ENCODE measurements around the gene ALDOC. TPM values are rescaled to one million over a fixed set of nuclear protein-coding genes. Genes with fewer than 3 reads are reported as not detected.

The ALDOC gene
- total and polyA plus RNA-seq, 10 of the 15 experiments (the other 5 are each of a cell fraction or from before 2014, with no cell fraction given) = 16.0 to 268 (median 78.2) TPM

DNA sequence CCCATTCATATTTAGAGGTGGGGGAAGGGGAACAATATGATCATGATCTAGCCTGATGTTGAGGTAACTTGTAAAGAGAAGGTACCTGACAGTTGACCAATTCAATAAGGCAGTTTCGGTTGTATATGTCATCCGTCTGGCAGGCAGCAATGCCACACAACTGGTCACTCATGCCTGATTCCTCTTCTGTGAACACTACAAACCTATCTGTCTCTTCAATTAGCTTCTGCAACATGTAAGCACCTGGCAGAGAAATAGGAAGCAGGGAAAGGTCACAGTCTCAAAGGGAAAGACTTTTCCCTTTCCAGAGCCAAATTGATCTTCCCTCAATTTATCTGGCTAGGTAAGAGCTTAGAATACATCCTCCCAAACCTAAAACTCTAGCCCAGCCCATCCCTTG lies 47.5 kb upstream of the ALDOC start (continued):
- no peak for TF ChIP-seq HDAC6 (IDR thresholded peaks at IDR 0.05; ENCODE audit: unreplicated experiment)
- TF ChIP-seq SMAD5 (IDR thresholded peaks at IDR 0.05; ENCODE audit: low read depth) = no peak
- TF ChIP-seq ATF7 (IDR thresholded peaks at IDR 0.05; ENCODE audit: low read depth) = no peak

DNA sequence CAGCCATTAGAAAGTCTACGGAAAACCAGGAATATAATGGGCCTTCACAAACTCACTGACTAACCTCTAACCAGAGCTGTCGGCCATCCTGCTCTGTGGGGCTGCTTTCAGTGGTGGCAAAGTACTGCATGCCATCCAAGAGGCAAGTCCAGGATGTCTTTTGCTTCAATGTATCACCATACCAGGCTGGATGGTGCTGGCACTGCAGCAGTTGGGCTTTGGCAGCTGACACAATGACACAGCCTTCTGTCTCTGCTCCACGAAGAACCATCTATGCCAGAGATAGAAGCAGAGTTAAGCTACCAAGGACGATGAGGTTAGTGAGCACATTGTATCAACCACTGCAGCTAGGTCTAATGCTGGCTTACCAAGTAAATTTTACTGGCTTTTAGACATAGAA lies 47.0 kb upstream of the ALDOC start:
- Histone ChIP-seq H4K20me1 (ENCODE audit: control insufficient read depth, insufficient read depth) (no peaks in the 10 kb centered on the region), H3K9ac (ENCODE audit: control insufficient read depth, insufficient read depth, low read length) (no peak overlapping the region), H3K27ac (ENCODE audit: control insufficient read depth, insufficient read depth) (no peak overlapping the region), H3K4me3 (no peak overlapping the region), H3K27me3 (replicated peaks in 1 of 2; ENCODE audit: control insufficient read depth in 2 of 2, insufficient read depth in 2 of 2, low read length in 1 of 2) (no peaks in the 10 kb centered on the region), H3K9me3 (replicated peaks; ENCODE audit: control insufficient read depth, insufficient read depth, low read length) (no peaks in the 10 kb centered on the region), H2AFZ (ENCODE audit: control insufficient read depth, low read depth, low read length) (no peak overlapping the region), H3K79me2 (ENCODE audit: control insufficient read depth, insufficient read depth, low read length) (no peaks in the 10 kb centered on the region), H3K4me1 (ENCODE audit: control insufficient read depth, insufficient read depth, low read length) (no peaks in the 10 kb centered on the region), H3K36me3 (ENCODE audit: control insufficient read depth in 2 of 2, insufficient read depth in 2 of 2, low read length in 1 of 2) (peaks cover 32 to 51% of the 10 kb centered on the region in 2 experiments), H3K4me2 (ENCODE audit: control insufficient read depth, insufficient read depth) (no peak overlapping the region)
- POLR2A ChIA-PET = interaction anchor here (1.1 kb wide), 1 partner anchor 823 kb away, joined by 3 read pairs; no protein-coding TSS in a partner anchor
- WGBS (ENCODE audit: insufficient coverage, insufficient replicate concordance, low lambda C conversion rate, missing lambda C conversion rate) = 96% methylated on average over 4 of the region's 4 CpGs
- CTCF ChIA-PET = interaction anchor here (1.0 to 4.8 kb wide), 3 partner anchors 12 to 342 kb away, joined by 3 to 20 read pairs (median 6); no protein-coding TSS in a partner anchor
- SMC1A ChIA-PET (ENCODE audit: uncharacterized antibody, unreplicated experiment) = interaction anchor here (0.6 to 0.8 kb wide), 2 partner anchors 12 to 312 kb away, joined by 3 to 4 read pairs; no protein-coding TSS in a partner anchor
- no TSS peak for BruUV-seq (replicated peaks)
- in situ Hi-C loops (cut with MboI) = no loop called here
- DNase-seq (ENCODE audit: low read depth, low spot score) (no peak), FAIRE-seq (no peak), ATAC-seq (no peak)
- RAD21 ChIA-PET (ENCODE audit: unreplicated experiment) = no interaction called here
- intact Hi-C loops (cut with micrococcal nuclease; ENCODE audit: unreplicated experiment) = loop anchor here (5.0 kb wide), 1 partner anchor 51 kb away; the partner anchor contains the start of gene PIGS
- TF ChIP-seq, protein P1, sequence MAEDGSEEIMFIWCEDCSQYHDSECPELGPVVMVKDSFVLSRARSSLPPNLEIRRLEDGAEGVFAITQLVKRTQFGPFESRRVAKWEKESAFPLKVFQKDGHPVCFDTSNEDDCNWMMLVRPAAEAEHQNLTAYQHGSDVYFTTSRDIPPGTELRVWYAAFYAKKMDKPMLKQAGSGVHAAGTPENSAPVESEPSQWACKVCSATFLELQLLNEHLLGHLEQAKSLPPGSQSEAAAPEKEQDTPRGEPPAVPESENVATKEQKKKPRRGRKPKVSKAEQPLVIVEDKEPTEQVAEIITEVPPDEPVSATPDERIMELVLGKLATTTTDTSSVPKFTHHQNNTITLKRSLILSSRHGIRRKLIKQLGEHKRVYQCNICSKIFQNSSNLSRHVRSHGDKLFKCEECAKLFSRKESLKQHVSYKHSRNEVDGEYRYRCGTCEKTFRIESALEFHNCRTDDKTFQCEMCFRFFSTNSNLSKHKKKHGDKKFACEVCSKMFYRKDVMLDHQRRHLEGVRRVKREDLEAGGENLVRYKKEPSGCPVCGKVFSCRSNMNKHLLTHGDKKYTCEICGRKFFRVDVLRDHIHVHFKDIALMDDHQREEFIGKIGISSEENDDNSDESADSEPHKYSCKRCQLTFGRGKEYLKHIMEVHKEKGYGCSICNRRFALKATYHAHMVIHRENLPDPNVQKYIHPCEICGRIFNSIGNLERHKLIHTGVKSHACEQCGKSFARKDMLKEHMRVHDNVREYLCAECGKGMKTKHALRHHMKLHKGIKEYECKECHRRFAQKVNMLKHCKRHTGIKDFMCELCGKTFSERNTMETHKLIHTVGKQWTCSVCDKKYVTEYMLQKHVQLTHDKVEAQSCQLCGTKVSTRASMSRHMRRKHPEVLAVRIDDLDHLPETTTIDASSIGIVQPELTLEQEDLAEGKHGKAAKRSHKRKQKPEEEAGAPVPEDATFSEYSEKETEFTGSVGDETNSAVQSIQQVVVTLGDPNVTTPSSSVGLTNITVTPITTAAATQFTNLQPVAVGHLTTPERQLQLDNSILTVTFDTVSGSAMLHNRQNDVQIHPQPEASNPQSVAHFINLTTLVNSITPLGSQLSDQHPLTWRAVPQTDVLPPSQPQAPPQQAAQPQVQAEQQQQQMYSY (CRISPR knock-in tag; IDR thresholded peaks at IDR 0.05) = no peak
- TF ChIP-seq, protein P2, sequence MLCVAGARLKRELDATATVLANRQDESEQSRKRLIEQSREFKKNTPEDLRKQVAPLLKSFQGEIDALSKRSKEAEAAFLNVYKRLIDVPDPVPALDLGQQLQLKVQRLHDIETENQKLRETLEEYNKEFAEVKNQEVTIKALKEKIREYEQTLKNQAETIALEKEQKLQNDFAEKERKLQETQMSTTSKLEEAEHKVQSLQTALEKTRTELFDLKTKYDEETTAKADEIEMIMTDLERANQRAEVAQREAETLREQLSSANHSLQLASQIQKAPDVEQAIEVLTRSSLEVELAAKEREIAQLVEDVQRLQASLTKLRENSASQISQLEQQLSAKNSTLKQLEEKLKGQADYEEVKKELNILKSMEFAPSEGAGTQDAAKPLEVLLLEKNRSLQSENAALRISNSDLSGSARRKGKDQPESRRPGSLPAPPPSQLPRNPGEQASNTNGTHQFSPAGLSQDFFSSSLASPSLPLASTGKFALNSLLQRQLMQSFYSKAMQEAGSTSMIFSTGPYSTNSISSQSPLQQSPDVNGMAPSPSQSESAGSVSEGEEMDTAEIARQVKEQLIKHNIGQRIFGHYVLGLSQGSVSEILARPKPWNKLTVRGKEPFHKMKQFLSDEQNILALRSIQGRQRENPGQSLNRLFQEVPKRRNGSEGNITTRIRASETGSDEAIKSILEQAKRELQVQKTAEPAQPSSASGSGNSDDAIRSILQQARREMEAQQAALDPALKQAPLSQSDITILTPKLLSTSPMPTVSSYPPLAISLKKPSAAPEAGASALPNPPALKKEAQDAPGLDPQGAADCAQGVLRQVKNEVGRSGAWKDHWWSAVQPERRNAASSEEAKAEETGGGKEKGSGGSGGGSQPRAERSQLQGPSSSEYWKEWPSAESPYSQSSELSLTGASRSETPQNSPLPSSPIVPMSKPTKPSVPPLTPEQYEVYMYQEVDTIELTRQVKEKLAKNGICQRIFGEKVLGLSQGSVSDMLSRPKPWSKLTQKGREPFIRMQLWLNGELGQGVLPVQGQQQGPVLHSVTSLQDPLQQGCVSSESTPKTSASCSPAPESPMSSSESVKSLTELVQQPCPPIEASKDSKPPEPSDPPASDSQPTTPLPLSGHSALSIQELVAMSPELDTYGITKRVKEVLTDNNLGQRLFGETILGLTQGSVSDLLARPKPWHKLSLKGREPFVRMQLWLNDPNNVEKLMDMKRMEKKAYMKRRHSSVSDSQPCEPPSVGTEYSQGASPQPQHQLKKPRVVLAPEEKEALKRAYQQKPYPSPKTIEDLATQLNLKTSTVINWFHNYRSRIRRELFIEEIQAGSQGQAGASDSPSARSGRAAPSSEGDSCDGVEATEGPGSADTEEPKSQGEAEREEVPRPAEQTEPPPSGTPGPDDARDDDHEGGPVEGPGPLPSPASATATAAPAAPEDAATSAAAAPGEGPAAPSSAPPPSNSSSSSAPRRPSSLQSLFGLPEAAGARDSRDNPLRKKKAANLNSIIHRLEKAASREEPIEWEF (IDR thresholded peaks at IDR 0.05; ENCODE audit: insufficient replicate concordance, low read depth, low read length) = no peak
- no peak for TF ChIP-seq EED (IDR thresholded peaks at IDR 0.05; ENCODE audit: low read depth)
- TF ChIP-seq, protein P3, sequence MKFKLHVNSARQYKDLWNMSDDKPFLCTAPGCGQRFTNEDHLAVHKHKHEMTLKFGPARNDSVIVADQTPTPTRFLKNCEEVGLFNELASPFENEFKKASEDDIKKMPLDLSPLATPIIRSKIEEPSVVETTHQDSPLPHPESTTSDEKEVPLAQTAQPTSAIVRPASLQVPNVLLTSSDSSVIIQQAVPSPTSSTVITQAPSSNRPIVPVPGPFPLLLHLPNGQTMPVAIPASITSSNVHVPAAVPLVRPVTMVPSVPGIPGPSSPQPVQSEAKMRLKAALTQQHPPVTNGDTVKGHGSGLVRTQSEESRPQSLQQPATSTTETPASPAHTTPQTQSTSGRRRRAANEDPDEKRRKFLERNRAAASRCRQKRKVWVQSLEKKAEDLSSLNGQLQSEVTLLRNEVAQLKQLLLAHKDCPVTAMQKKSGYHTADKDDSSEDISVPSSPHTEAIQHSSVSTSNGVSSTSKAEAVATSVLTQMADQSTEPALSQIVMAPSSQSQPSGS (IDR thresholded peaks at IDR 0.05; ENCODE audit: low read length) = no peak
- TF ChIP-seq, protein P4, sequence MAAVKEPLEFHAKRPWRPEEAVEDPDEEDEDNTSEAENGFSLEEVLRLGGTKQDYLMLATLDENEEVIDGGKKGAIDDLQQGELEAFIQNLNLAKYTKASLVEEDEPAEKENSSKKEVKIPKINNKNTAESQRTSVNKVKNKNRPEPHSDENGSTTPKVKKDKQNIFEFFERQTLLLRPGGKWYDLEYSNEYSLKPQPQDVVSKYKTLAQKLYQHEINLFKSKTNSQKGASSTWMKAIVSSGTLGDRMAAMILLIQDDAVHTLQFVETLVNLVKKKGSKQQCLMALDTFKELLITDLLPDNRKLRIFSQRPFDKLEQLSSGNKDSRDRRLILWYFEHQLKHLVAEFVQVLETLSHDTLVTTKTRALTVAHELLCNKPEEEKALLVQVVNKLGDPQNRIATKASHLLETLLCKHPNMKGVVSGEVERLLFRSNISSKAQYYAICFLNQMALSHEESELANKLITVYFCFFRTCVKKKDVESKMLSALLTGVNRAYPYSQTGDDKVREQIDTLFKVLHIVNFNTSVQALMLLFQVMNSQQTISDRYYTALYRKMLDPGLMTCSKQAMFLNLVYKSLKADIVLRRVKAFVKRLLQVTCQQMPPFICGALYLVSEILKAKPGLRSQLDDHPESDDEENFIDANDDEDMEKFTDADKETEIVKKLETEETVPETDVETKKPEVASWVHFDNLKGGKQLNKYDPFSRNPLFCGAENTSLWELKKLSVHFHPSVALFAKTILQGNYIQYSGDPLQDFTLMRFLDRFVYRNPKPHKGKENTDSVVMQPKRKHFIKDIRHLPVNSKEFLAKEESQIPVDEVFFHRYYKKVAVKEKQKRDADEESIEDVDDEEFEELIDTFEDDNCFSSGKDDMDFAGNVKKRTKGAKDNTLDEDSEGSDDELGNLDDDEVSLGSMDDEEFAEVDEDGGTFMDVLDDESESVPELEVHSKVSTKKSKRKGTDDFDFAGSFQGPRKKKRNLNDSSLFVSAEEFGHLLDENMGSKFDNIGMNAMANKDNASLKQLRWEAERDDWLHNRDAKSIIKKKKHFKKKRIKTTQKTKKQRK (IDR thresholded peaks at IDR 0.05; ENCODE audit: low read depth, low read length) = no peak
